K562 (cell line): ENCODE measurements around the gene SERPINE1. TPM values are rescaled to one million over a fixed set of nuclear protein-coding genes. Genes with fewer than 3 reads are reported as not detected.

Source experiments
- BHLHE40 ChIP-seq: IDR thresholded peaks from 2 replicates; pipeline ENCODE4 v1.6.1; 2011; ENCODE audit warnings: low read length, improper control_type of control experiment
- CREB3L1 ChIP-seq: fragments of 450-650 bp; IDR thresholded peaks from 2 replicates; pipeline ENCODE4 v1.6.1; 2014; ENCODE audit warnings: low read depth, mild to moderate bottlenecking, moderate library complexity, borderline replicate concordance
- CXXC5 ChIP-seq: fragments of 250-450 bp; sonication (Bioruptor Pico); IDR thresholded peaks from 2 replicates; pipeline ENCODE4 v1.8.0; 2022; ENCODE audit warnings: inconsistent platforms, mild to moderate bottlenecking, moderate library complexity
- ETS1 ChIP-seq: conservative IDR thresholded peaks from 2 replicates; pipeline ENCODE4 v1.6.1; 2011; ENCODE audit warnings: low read depth, mild to moderate bottlenecking, low read length; ENCODE audit not compliant: control insufficient read depth
- EZH2 ChIP-seq: IDR thresholded peaks from 2 replicates; pipeline ENCODE4 v1.6.1; 2012; ENCODE audit warnings: low read depth, mild to moderate bottlenecking, inconsistent platforms, low read length, borderline replicate concordance
- FOXK2 ChIP-seq, 2 experiments: fragments of 450-650 bp; IDR thresholded peaks in 1 of 2; conservative IDR thresholded peaks in 1 of 2; 2 replicates each; pipeline ENCODE4 v1.6.1; 2016; ENCODE audit warnings: low read depth in 2 of 2, mild to moderate bottlenecking in 1 of 2
- GATA2 ChIP-seq: sonication (generic); formaldehyde crosslinking; IDR thresholded peaks from 2 replicates; pipeline ENCODE4 v1.4.0; 2020; ENCODE audit warnings: mild to moderate bottlenecking, missing genetic modification reagents
- GATAD2A ChIP-seq: fragments of 450-650 bp; IDR thresholded peaks from 2 replicates; pipeline ENCODE4 v1.6.1; 2017
- HDAC6 ChIP-seq: IDR thresholded peaks from 2 replicates; pipeline ENCODE4 v1.6.1; 2012; ENCODE audit warnings: low read depth, mild to moderate bottlenecking, control low read depth, inconsistent platforms, low read length, moderate library complexity
- HNRNPK ChIP-seq: fragments of 200-400 bp; formaldehyde crosslinking; IDR thresholded peaks from one replicate; pipeline ENCODE4 v1.6.1; 2018; ENCODE audit warnings: mild to moderate bottlenecking, low read depth, low read length; ENCODE audit not compliant: poor library complexity, severe bottlenecking
- KLF6 ChIP-seq: fragments of 250-450 bp; sonication (Bioruptor Pico); IDR thresholded peaks from 2 replicates; pipeline ENCODE4 v1.4.0; 2020; ENCODE audit warnings: mild to moderate bottlenecking, moderate library complexity, borderline replicate concordance
- MNT ChIP-seq, 2 experiments: fragments of 450-650 bp; conservative IDR thresholded peaks; 2 replicates each; pipeline ENCODE4 v1.6.1; 2017; ENCODE audit warnings: mild to moderate bottlenecking in 2 of 2, moderate library complexity in 2 of 2
- NBN ChIP-seq: fragments of 450-650 bp; IDR thresholded peaks from 2 replicates; pipeline ENCODE4 v1.6.1; 2016; ENCODE audit warnings: low read depth, mild to moderate bottlenecking
- RBM39 ChIP-seq: fragments of 200-400 bp; formaldehyde crosslinking; optimal IDR thresholded peaks from 2 replicates; pipeline ENCODE3; 2018; ENCODE audit warnings: low read depth, low read length
- RUNX1 ChIP-seq: sonication (generic); IDR thresholded peaks from 2 replicates; pipeline ENCODE4 v1.6.1; 2016; ENCODE audit warnings: antibody characterized with exemption, low read depth
- TAF15 ChIP-seq: fragments of 200-400 bp; formaldehyde crosslinking; IDR thresholded peaks from 2 replicates; pipeline ENCODE4 v1.6.1; 2017; ENCODE audit warnings: mild to moderate bottlenecking, low read depth, low read length, moderate library complexity
- TBL1XR1 ChIP-seq, 2 experiments: IDR thresholded peaks; 2 replicates each; pipeline ENCODE4 v1.6.1; 2012; ENCODE audit warnings: improper control_type of control experiment in 2 of 2, low read length in 2 of 2, mild to moderate bottlenecking in 1 of 2
- TOE1 ChIP-seq, 2 experiments: fragments of 450-650 bp in 1 of 2; sonication (generic) in 1 of 2; formaldehyde crosslinking in 1 of 2; IDR thresholded peaks; 2 replicates each; pipeline versions ENCODE4 v1.7.1 to v1.8.0; 2016 to 2022; ENCODE audit warnings: borderline replicate concordance in 2 of 2, mild to moderate bottlenecking in 2 of 2, antibody characterized with exemption in 1 of 2, inconsistent platforms in 1 of 2, low read depth in 1 of 2, missing genetic modification reagents in 1 of 2, moderate library complexity in 1 of 2
- WHSC1 ChIP-seq: IDR thresholded peaks from one replicate; pipeline ENCODE4 v1.6.1; 2012; ENCODE audit warnings: low read length, control low read depth, inconsistent platforms
- ZBTB1 ChIP-seq: sonication (generic); formaldehyde crosslinking; IDR thresholded peaks from 2 replicates; pipeline ENCODE4 v1.8.1; 2023; ENCODE audit warnings: missing genetic modification reagents, low read depth, mild to moderate bottlenecking, borderline replicate concordance
- ZNF644 ChIP-seq: fragments of 200-800 bp; sonication (Bioruptor generic); IDR thresholded peaks from 2 replicates; pipeline ENCODE4 v1.6.1; 2016; ENCODE audit warnings: low read depth, missing genetic modification characterization, missing compliant biosample characterization
- ZNF668 ChIP-seq: fragments of 250-450 bp; sonication (Bioruptor Pico); IDR thresholded peaks from 2 replicates; pipeline ENCODE4 v1.8.0; 2022; ENCODE audit warnings: mild to moderate bottlenecking, inconsistent platforms
- polyA plus RNA-seq, 8 experiments: library from polyadenylated mRNA; depleted of rRNA in 4 of 8; stranded (reverse) in 5 of 8; unstranded in 3 of 8; fragments of >200 nt; fragmentation: Nextera tagmentation in 2 of 8; fragmentation: Illumina TruSeq in 1 of 8; extraction: Ambion mirVana in 2 of 8; extraction: Trizol in 1 of 8; gene quantifications; 2 replicates each; pipeline versions ENCODE4 v1.2.1 to v1.2.3, GENCODE V29; 2011 to 2014; ENCODE audit warnings: inconsistent platforms in 1 of 8, missing spikeins in 1 of 8
- total RNA-seq, 7 experiments: library from RNA; depleted of rRNA in 6 of 7; stranded (reverse); fragments of >200 nt in 6 of 7; fragmentation: Illumina TruSeq in 2 of 7; extraction: Trizol in 2 of 7; gene quantifications; 2 replicates each; pipeline versions ENCODE4 v1.2.1 to v1.2.3, GENCODE V29; 2011 to 2021; ENCODE audit warnings: low replicate concordance in 1 of 7

SERPINE1 gene
- total and polyA plus RNA-seq, 9 of the 15 experiments (the other 6 are each of a cell fraction or from before 2014, with no cell fraction given) = 0.22 to 4.8 (median 0.91) TPM

- TF ChIP-seq CREB3L1 (peak; percentile 88), RBM39 (peak; percentile 59), GATAD2A (peak; percentile 47; the same call in 1 of the 2 replicates), BHLHE40 (peak; percentile 81), ZBTB1 (CRISPR knock-in tag) (no peak), ZNF668 (CRISPR knock-in tag) (no peak), HDAC6 (no peak), ZNF644 (tag) (0 out of 2 replicates have a peak, but pooled peaks have one; percentile 31), NBN (peak; percentile 95), HNRNPK (no peak), RUNX1 (peak; percentile 74; the same call in 1 of the 2 replicates), WHSC1 (no peak), FOXK2 (conservative IDR thresholded peaks at IDR 0.05 in 1 of 2, IDR thresholded peaks at IDR 0.05 in 1 of 2; ENCODE audit: low read depth in 2 of 2) (no peak; a peak in 3 of 4 replicates), CXXC5 (CRISPR knock-in tag) (peak; percentile 70), TAF15 (no peak), KLF6 (CRISPR knock-in tag) (peak; percentile 45; the same call in 1 of the 2 replicates), MNT (conservative IDR thresholded peaks at IDR 0.05) (peak; percentile 89 to 95), ETS1 (peak; percentile 75; the same call in 1 of the 2 replicates), TOE1 (IDR thresholded peaks at IDR 0.05; ENCODE audit: borderline replicate concordance) (peak; percentile 70; the same call in 1 of the 2 replicates), TOE1 (CRISPR knock-in tag; IDR thresholded peaks at IDR 0.05; ENCODE audit: borderline replicate concordance, low read depth) (no peak), TBL1XR1 (IDR thresholded peaks at IDR 0.05; ENCODE audit: low read length in 2 of 2) (peak in 1 of 2 experiments; percentile 86; a peak in 2 of 4 replicates), GATA2 (peak; percentile 90), EZH2 (no peak)
Observed at GRCh38 chr7:101099969-101100781, 26.7 kb upstream of the SERPINE1 start (continued).
